HepG2 (cell line): ENCODE data around the gene HOXB2. TPM values are rescaled to one million over a fixed set of nuclear protein-coding genes. Genes with fewer than 3 reads are reported as not detected.
A peak's percentile ranks its signal among the peaks of the same experiment; 100 is the strongest.

ENCODE experiments used
- CBX5 ChIP-seq: sonication (generic); formaldehyde crosslinking; IDR thresholded peaks from 2 replicates; pipeline ENCODE4 v1.4.0; 2020; ENCODE audit warnings: missing genetic modification reagents, borderline replicate concordance
- EZH2 ChIP-seq: conservative IDR thresholded peaks from 2 replicates; pipeline ENCODE4 v1.6.1; 2012; ENCODE audit warnings: mild to moderate bottlenecking, low read depth, low read length, moderate library complexity
- HDAC2 ChIP-seq: sonication (generic); formaldehyde crosslinking; IDR thresholded peaks from 2 replicates; pipeline ENCODE4 v1.4.0; 2020; ENCODE audit warnings: missing genetic modification reagents
- HNRNPK ChIP-seq: fragments of 200-400 bp; formaldehyde crosslinking; IDR thresholded peaks from 2 replicates; pipeline ENCODE4 v1.6.1; 2018; ENCODE audit warnings: low read length, low read depth, moderate library complexity, mild to moderate bottlenecking; ENCODE audit not compliant: poor library complexity, severe bottlenecking
- HNRNPLL ChIP-seq: fragments of 200-400 bp; formaldehyde crosslinking; IDR thresholded peaks from 2 replicates; pipeline ENCODE4 v1.6.1; 2017; ENCODE audit warnings: mild to moderate bottlenecking, low read depth, low read length; ENCODE audit not compliant: poor library complexity, severe bottlenecking
- HOXD1 ChIP-seq: sonication (generic); formaldehyde crosslinking; IDR thresholded peaks from 2 replicates; pipeline ENCODE4 v1.5.0; 2020; ENCODE audit warnings: missing genetic modification reagents
- KDM3A ChIP-seq: IDR thresholded peaks from 2 replicates; pipeline ENCODE4 v1.6.1; 2018; ENCODE audit warnings: low read depth, missing compliant biosample characterization
- NFE2 ChIP-seq: sonication (generic); formaldehyde crosslinking; IDR thresholded peaks from 2 replicates; pipeline ENCODE4 v1.4.0; 2020; ENCODE audit warnings: missing genetic modification reagents
- SMAD9 ChIP-seq: sonication (generic); formaldehyde crosslinking; IDR thresholded peaks from 2 replicates; pipeline ENCODE4 v1.5.1; 2020; ENCODE audit warnings: mild to moderate bottlenecking, missing genetic modification reagents
- ZBTB37 ChIP-seq: sonication (generic); formaldehyde crosslinking; IDR thresholded peaks from 2 replicates; pipeline ENCODE4 v1.4.0; 2020; ENCODE audit warnings: mild to moderate bottlenecking, missing genetic modification reagents
- ZNF101 ChIP-seq: sonication (generic); formaldehyde crosslinking; IDR thresholded peaks from 2 replicates; pipeline ENCODE4 v1.4.0; 2020; ENCODE audit warnings: mild to moderate bottlenecking, low read depth, missing genetic modification reagents, borderline replicate concordance
- ZNF12 ChIP-seq: sonication (generic); formaldehyde crosslinking; IDR thresholded peaks from 2 replicates; pipeline ENCODE4 v1.5.0; 2020; ENCODE audit warnings: missing genetic modification reagents
- ZNF451 ChIP-seq: sonication (generic); formaldehyde crosslinking; IDR thresholded peaks from 2 replicates; pipeline ENCODE4 v1.5.0; 2020; ENCODE audit warnings: mild to moderate bottlenecking, missing genetic modification reagents
- ZNF468 ChIP-seq: sonication (generic); formaldehyde crosslinking; IDR thresholded peaks from 2 replicates; pipeline ENCODE4 v1.8.0; 2022; ENCODE audit warnings: mild to moderate bottlenecking, moderate library complexity, missing genetic modification reagents
- ZNF496 ChIP-seq: sonication (generic); formaldehyde crosslinking; IDR thresholded peaks from 2 replicates; pipeline ENCODE4 v1.8.1; 2023; ENCODE audit warnings: mild to moderate bottlenecking, moderate library complexity, missing genetic modification reagents; ENCODE audit not compliant: insufficient replicate concordance
- ZNF687 ChIP-seq: sonication (generic); formaldehyde crosslinking; IDR thresholded peaks from 2 replicates; pipeline ENCODE4 v1.5.1; 2020; ENCODE audit warnings: mild to moderate bottlenecking, missing genetic modification reagents, moderate library complexity
- ZNF775 ChIP-seq: sonication (generic); formaldehyde crosslinking; IDR thresholded peaks from 2 replicates; pipeline ENCODE4 v1.4.0; 2020; ENCODE audit warnings: missing genetic modification reagents, mild to moderate bottlenecking, moderate library complexity, borderline replicate concordance
- polyA plus RNA-seq, 8 experiments: library from polyadenylated mRNA; depleted of rRNA in 3 of 8; stranded (reverse) in 7 of 8; unstranded in 1 of 8; fragments of >200 nt; fragmentation: Illumina TruSeq in 4 of 8; extraction: Trizol in 4 of 8; gene quantifications; 2 replicates each; pipeline versions ENCODE4 v1.2.1 to v1.2.3, GENCODE V29; 2011 to 2016; ENCODE audit warnings: low read depth in 4 of 8, missing spikeins in 1 of 8, mixed read lengths in 1 of 8; ENCODE audit not compliant: insufficient read depth in 1 of 8
- total RNA-seq, 5 experiments: library from RNA; depleted of rRNA; stranded (reverse); fragments of >200 nt; fragmentation: Illumina TruSeq; extraction: Trizol; gene quantifications; 2 replicates each; pipeline ENCODE4 v1.2.3, GENCODE V29; 2016; ENCODE audit warnings: low read depth in 1 of 5
- TF ChIP-seq, protein P1 (sequence below): IDR thresholded peaks from 2 replicates; pipeline ENCODE4 v1.6.1; 2018; ENCODE audit warnings: missing genetic modification reagents, mild to moderate bottlenecking, missing compliant biosample characterization
- TF ChIP-seq, protein P2 (sequence below): IDR thresholded peaks from 2 replicates; pipeline ENCODE4 v1.6.1; 2016; ENCODE audit warnings: mild to moderate bottlenecking
- TF ChIP-seq, protein P3 (sequence below): sonication (generic); formaldehyde crosslinking; IDR thresholded peaks from 2 replicates; pipeline ENCODE4 v1.4.0; 2020; ENCODE audit warnings: missing genetic modification reagents

Gene HOXB2
- total and polyA plus RNA-seq, 2 of the 13 experiments (the other 11 are each of a cell fraction or from before 2014, with no cell fraction given), result not detected

GRCh38 chr17:48593840-48594537, 49.1 kb upstream of the HOXB2 start (continued):
- TF ChIP-seq, protein P1, sequence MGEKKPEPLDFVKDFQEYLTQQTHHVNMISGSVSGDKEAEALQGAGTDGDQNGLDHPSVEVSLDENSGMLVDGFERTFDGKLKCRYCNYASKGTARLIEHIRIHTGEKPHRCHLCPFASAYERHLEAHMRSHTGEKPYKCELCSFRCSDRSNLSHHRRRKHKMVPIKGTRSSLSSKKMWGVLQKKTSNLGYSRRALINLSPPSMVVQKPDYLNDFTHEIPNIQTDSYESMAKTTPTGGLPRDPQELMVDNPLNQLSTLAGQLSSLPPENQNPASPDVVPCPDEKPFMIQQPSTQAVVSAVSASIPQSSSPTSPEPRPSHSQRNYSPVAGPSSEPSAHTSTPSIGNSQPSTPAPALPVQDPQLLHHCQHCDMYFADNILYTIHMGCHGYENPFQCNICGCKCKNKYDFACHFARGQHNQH (CRISPR knock-in tag), result peak; percentile 44; the same call in 1 of the 2 replicates
- no peak for TF ChIP-seq SMAD9 (CRISPR knock-in tag)
- peak; percentile 65 for TF ChIP-seq HNRNPK
- TF ChIP-seq, protein P2, sequence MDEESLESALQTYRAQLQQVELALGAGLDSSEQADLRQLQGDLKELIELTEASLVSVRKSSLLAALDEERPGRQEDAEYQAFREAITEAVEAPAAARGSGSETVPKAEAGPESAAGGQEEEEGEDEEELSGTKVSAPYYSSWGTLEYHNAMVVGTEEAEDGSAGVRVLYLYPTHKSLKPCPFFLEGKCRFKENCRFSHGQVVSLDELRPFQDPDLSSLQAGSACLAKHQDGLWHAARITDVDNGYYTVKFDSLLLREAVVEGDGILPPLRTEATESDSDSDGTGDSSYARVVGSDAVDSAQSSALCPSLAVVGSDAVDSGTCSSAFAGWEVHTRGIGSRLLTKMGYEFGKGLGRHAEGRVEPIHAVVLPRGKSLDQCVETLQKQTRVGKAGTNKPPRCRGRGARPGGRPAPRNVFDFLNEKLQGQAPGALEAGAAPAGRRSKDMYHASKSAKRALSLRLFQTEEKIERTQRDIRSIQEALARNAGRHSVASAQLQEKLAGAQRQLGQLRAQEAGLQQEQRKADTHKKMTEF (CRISPR knock-in tag), result peak; percentile 33; the same call in 1 of the 2 replicates
- peak; percentile 99 for TF ChIP-seq EZH2
- no peak for TF ChIP-seq ZNF496 (CRISPR knock-in tag)
- TF ChIP-seq, protein P3, sequence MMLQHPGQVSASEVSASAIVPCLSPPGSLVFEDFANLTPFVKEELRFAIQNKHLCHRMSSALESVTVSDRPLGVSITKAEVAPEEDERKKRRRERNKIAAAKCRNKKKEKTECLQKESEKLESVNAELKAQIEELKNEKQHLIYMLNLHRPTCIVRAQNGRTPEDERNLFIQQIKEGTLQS (CRISPR knock-in tag), result no peak
- 0 out of 2 replicates have a peak, but pooled peaks have one; percentile 27 for TF ChIP-seq CBX5 (CRISPR knock-in tag)
- no peak for TF ChIP-seq ZNF451 (CRISPR knock-in tag)
- TF ChIP-seq KDM3A (CRISPR knock-in tag), result peak; percentile 48; the same call in 1 of the 2 replicates
- no peak for TF ChIP-seq HDAC2
- no peak for TF ChIP-seq ZNF101 (CRISPR knock-in tag)
- no peak for TF ChIP-seq HOXD1 (CRISPR knock-in tag)
- TF ChIP-seq HNRNPLL, result peak; percentile 12
- TF ChIP-seq ZBTB37, result no peak
- no peak for TF ChIP-seq NFE2 (CRISPR knock-in tag)
- peak; percentile 31; the same call in 1 of the 2 replicates for TF ChIP-seq ZNF687 (CRISPR knock-in tag)
- TF ChIP-seq ZNF468 (CRISPR knock-in tag), result no peak
- no peak for TF ChIP-seq ZNF12 (CRISPR knock-in tag)
- TF ChIP-seq ZNF775 (CRISPR knock-in tag), result peak; percentile 35; the same call in 1 of the 2 replicates
